ENCODE measurements around the gene HS3ST6.
"Not testable (repeated sequence)": the region's sequence is repeated elsewhere in the genome, so short reads cannot be mapped to it uniquely, and the experiment has no call there.

HS3ST6 gene

GRCh38 chr16:1918351-1919326 is at the start of gene HS3ST6:
TSS of gene HS3ST6 (minus strand) at chr16:1918415. CDS start at chr16:1918323, 92 bp downstream.
- in situ Hi-C loops (cut with MboI; ENCODE audit: low sequenced_read_pairs): no loop called here

- in situ Hi-C loops (cut with MboI; ENCODE audit: low sequenced_read_pairs): no loop called here
These were observed 48.2 kb upstream of the HS3ST6 start, which contains the start of gene RNF151 for GRCh38 chr16:1966460-1966859. TSS of gene RNF151 (plus strand) at chr16:1966856. CDS start at chr16:1966882, 26 bp downstream.

GRCh38 chr16:1965396-1966001 is 47.3 kb upstream of the HS3ST6 start:
- in situ Hi-C loops (cut with MboI; ENCODE audit: low sequenced_read_pairs): no loop called here

GRCh38 chr16:1964506-1965395 is 46.5 kb upstream of the HS3ST6 start, which contains the start of gene RPS2:
TSS of gene RPS2 (minus strand) at chr16:1964826. CDS start at chr16:1964625, 201 bp downstream.
- in situ Hi-C loops (cut with MboI; ENCODE audit: low sequenced_read_pairs): no loop called here

GRCh38 chr16:1963806-1964505 is 45.7 kb upstream of the HS3ST6 start:
- in situ Hi-C loops (cut with MboI; ENCODE audit: low sequenced_read_pairs): no loop called here

GRCh38 chr16:1962161-1963153 is 44.2 kb upstream of the HS3ST6 start:
- in situ Hi-C loops (cut with MboI; ENCODE audit: low sequenced_read_pairs): not testable (repeated sequence)

GRCh38 chr16:1961651-1962067 is 43.4 kb upstream of the HS3ST6 start:
- in situ Hi-C loops (cut with MboI; ENCODE audit: low sequenced_read_pairs): no loop called here

- in situ Hi-C loops (cut with MboI; ENCODE audit: low sequenced_read_pairs): no loop called here
These were observed 42.7 kb upstream of the HS3ST6 start for GRCh38 chr16:1960665-1961630.

GRCh38 chr16:1959269-1960039 is 41.2 kb upstream of the HS3ST6 start, which contains the start of gene NDUFB10:
TSS of gene NDUFB10 (plus strand) at chr16:1959538. CDS start at chr16:1959625, 87 bp downstream.
- in situ Hi-C loops (cut with MboI; ENCODE audit: low sequenced_read_pairs): no loop called here

- in situ Hi-C loops (cut with MboI; ENCODE audit: low sequenced_read_pairs): no loop called here
These were observed 40.6 kb upstream of the HS3ST6 start for GRCh38 chr16:1958715-1959268.

GRCh38 chr16:1958143-1958491 is 39.9 kb upstream of the HS3ST6 start:
- in situ Hi-C loops (cut with MboI; ENCODE audit: low sequenced_read_pairs): not testable (repeated sequence)

GRCh38 chr16:1957434-1958142 is 39.4 kb upstream of the HS3ST6 start:
- in situ Hi-C loops (cut with MboI; ENCODE audit: low sequenced_read_pairs): not testable (repeated sequence)

GRCh38 chr16:1953734-1954133 is 35.5 kb upstream of the HS3ST6 start:
- in situ Hi-C loops (cut with MboI; ENCODE audit: low sequenced_read_pairs): no loop called here

GRCh38 chr16:1950559-1950958 is 32.3 kb upstream of the HS3ST6 start:
- in situ Hi-C loops (cut with MboI; ENCODE audit: low sequenced_read_pairs): no loop called here

GRCh38 chr16:1950047-1950446 is 31.8 kb upstream of the HS3ST6 start:
- in situ Hi-C loops (cut with MboI; ENCODE audit: low sequenced_read_pairs): no loop called here

- in situ Hi-C loops (cut with MboI; ENCODE audit: low sequenced_read_pairs): no loop called here
These were observed 31.3 kb upstream of the HS3ST6 start for GRCh38 chr16:1949507-1949906.
